Activated CD8-positive, alpha-beta memory T cell treated with anti-CD3 and anti-CD28 coated beads for 1 hour (primary cell): ENCODE measurements around the gene UTP18.
"Not testable (repeated sequence)": the region's sequence is repeated elsewhere in the genome, so short reads cannot be mapped to it uniquely, and the experiment has no call there.

Experiments used
- DNase-seq, 2 donors: peaks; one replicate each; pipeline ENCODE4 v3.0.0-alpha.2; 2020; ENCODE audit warnings: low read depth in 1 of 2; ENCODE audit errors: extremely low read depth in 1 of 2

UTP18 gene

DNA sequence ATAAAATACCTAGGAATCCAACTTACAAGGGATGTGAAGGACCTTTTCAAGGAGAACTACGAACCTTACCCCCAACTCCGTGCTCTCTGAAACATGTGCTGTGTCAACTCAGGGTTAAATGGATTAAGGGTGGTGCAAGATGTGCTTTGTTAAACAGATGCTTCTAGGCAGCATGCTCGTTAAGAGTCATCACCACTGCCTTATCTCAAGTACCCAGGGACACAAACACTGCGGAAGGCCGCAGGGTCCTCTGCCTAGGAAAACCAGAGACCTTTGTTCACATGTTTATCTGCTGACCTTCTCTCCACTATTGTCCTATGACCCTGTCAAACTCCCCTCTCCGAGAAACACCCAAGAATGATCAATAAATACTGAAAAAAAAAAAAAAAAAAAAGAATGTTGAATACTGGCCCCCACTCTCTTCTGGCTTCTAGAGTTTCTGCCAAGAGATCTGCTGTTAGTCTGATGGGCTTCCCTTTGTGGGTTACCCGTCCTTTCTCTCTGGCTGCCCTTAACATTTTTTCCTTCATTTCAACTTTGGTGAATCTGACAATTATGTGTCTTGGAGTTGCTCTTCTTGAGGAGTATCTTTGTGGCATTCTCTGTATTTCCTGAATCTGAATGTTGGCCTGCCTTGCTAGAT, 70.6 kb downstream of the UTP18 start:
- DNase-seq = not testable (repeated sequence)

DNA sequence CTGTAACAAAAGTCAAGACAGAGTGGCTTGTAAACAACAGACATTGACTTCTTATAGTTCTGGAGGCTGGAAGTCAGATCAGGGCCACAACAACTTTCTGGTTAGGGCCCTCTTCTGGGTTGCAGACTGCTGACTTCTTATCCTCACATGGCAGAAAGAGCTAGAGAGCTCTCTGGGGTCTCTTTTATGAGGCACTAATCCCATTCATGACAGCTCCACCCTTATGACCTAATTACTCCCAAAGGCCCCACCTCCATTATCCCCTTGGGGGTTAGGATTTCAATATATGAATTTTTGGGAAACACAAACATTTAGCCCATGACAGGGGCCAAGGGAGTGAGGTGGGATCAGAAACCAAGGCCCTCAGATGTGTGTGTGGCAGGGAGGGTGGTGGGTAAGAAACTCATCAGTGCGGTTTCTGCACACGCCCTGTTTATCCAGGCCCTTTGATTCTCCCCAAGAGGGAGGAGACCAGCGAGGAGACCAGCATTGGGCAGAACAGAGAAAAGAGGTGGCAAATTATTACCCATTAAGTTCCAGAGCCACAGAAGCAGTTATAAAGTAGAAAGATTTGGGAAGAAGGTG, 74.8 kb downstream of the UTP18 start:
- no peak for DNase-seq

DNA sequence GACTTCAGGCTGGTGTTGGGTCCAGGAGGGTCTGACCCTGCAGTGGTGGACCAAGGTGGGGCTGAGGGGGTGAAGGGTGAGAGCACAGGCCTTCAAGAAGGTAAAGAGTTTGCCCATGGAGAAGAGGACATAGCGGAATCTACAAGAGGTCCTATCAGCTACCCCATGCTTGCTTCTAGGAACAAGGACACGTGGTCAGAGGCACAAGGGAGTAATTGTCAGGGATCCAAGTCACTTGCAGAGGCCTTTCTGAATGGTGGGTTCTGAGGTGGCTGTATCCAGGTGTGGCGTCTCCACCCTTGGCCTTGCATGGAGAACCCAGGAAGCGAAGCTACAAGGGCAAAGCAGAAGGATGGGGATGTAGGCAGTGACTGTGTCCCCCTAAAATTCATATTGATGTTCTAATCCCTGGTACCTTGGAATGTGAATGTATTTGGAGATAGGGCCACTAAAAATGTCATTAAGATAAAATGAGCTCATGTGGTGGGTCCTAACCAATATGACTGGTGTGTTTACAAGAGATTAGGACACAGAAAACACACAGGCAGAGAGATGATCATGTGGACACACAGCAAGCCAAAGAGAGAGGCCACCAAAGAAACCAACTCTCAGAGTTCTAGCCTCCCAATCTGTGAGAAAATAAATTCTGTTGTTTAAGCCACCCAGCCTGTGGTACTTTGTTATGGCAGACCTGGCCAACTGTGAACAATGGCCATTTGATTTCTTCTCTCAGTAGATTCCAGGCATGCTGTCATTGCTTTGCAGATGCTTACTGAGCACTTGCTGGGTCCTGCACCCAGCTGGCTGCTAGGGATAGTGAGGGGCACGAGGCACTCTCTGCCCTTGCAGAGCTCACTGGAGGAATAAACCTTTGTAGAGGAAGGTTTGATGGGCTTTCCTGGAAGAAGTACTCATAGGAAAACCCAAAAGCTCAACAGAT, 75.8 kb downstream of the UTP18 start:
- DNase-seq = no peak

DNA sequence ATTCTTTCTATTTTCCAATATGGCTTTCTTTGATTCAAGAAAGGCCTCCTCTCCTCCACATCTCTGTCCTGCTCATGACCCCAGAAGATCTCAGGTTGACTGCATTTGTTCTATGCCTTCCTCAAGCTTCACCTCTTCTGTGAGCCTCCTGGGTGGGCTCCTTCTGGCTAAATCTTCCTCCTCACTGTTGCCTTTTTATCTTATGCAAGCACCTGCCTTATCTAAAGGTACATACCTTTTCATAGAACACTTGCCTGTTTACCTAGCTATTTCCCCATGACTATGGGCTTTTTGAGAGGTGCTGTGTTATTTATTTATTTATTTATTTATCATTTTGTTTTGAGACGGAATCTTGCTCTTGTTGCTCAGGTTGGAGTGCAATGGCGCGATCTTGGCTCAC, 81.1 kb downstream of the UTP18 start:
- no peak for DNase-seq

DNA sequence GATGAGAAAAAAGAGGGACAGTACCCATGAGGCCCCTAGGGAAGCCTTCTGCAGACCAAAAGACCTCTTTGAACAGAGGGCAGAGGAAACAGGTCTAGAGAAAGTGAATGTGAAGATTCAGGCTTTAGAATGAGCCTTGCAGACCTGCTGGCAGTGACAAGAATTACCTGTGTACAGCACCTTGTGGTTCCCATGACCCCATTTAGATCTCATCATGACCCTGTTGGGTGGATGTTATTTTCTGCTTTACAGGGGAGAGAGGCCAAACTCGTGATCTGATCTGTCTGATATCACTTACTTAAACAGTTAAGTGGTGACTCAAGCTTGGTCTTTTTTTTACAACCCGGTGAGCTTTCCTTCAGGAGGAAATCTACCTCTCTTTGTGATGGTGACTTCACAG, 81.9 kb downstream of the UTP18 start:
- no peak for DNase-seq

DNA sequence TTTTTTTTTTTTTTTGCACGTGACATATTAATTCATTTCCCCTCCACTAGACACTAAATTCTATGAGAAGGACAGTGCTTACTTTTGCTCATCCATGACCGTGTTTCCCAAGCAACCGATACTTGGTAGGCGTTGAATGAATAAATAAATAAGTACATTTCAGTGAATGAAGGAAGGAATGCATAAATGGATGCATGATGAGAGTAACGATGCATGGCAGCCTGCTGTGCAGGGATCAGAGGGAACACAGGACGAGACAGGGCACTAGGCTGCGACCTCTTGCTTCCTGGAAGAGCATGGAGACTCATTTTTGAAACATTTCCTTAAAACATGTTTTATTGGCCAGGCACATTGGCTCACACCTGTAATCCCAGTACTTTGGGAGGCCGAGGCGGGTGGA, 84.2 kb downstream of the UTP18 start:
- no peak for DNase-seq

DNA sequence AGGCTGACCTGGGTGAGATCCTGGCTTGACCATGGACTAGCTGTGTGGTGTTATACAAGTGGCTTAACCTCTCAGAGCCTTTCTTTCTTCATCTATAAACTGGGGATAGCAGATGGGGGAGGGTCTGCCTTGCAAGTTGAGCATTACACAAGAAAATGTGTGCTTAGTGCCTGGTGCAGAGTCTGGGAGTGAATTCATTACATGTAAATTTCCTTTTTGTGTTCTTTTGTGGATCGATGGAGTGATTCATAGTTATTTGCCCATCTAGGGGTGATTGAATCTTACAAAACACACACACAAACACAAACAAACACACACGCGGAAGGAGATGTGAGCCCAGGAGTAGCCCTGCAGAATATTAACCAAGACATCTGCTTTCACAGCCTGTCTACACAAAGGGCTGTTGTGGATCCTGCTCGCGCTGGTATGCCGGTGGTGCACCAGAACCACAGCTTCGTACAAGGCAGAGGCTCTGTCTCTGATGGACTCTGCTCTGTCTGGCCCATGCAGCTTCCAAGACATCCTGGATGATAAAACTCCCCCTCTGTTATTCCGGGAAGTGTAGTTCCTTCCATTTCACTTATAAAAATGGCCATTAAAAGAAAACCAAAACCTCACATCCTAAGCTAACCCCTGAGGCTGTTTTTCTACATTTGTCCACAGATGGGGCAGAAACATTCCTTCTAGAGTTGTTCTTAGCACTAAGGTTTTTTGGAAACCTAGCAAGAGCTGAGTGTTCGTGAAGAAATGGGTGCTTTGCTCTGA, 86.1 kb downstream of the UTP18 start:
- no peak for DNase-seq
